Measurements from ENCODE around the gene LRRC8E.

GRCh38 chr19:7850000-7850813 lies 38.1 kb upstream of the LRRC8E start:
- TF ChIP-seq POLR2AphosphoS5 (IDR thresholded peaks at IDR 0.05; ENCODE audit: borderline replicate concordance, low read depth, low read length) (no peak), EZH2 (IDR thresholded peaks at IDR 0.05) (no peak)
